Esophagus muscularis mucosa (tissue), 4 donors: ENCODE results near the gene MEG3. TPM values are rescaled to one million over a fixed set of nuclear protein-coding genes. Genes with fewer than 3 reads are reported as not detected.

Source experiments
- DNase-seq: peaks from one replicate; pipeline ENCODE4 v3.0.0-alpha.2; 2017; ENCODE audit errors: extremely low spot score
- H3K27ac ChIP-seq, 4 donors: fragments of 200-600 bp; sonication (generic); replicated peaks in 1 of 4; 1 replicate in 3 of 4; 2 replicates in 1 of 4; pipeline ENCODE4 v1.5.1; 2016 to 2019; ENCODE audit warnings: mild to moderate bottlenecking in 1 of 4
- H3K27me3 ChIP-seq, 4 donors: fragments of 200-600 bp; sonication (generic); one replicate each; pipeline versions ENCODE4 v1.5.1 to v1.6.0; 2016 to 2019
- H3K36me3 ChIP-seq, 4 donors: fragments of 200-600 bp; sonication (generic); one replicate each; pipeline ENCODE4 v1.5.1; 2016 to 2019
- H3K4me1 ChIP-seq, 4 donors: fragments of 200-600 bp; sonication (generic); one replicate each; pipeline ENCODE4 v1.5.1; 2016 to 2019
- H3K4me3 ChIP-seq, 4 donors: fragments of 200-600 bp; sonication (generic); 1 replicate in 2 of 4; 2 replicates in 2 of 4; pipeline ENCODE4 v1.5.1; 2016 to 2019; ENCODE audit warnings: mild to moderate bottlenecking in 4 of 4, moderate library complexity in 1 of 4
- H3K9me3 ChIP-seq, 4 donors: fragments of 200-600 bp; sonication (generic); 1 replicate in 3 of 4; 2 replicates in 1 of 4; pipeline ENCODE4 v1.5.1; 2016 to 2019
- EP300 ChIP-seq: sonication (generic); formaldehyde crosslinking; IDR thresholded peaks from one replicate; pipeline ENCODE4 v1.6.1; 2017; ENCODE audit warnings: antibody characterized with exemption
- POLR2A ChIP-seq: fragments of 450-650 bp; IDR thresholded peaks from one replicate; pipeline ENCODE4 v1.6.1; 2017; ENCODE audit warnings: antibody characterized with exemption, moderate library complexity, mild to moderate bottlenecking, low read depth
- POLR2AphosphoS5 ChIP-seq, 2 donors: sonication (generic); formaldehyde crosslinking; IDR thresholded peaks; one replicate each; pipeline ENCODE4 v1.6.1; 2017; ENCODE audit warnings: antibody characterized with exemption in 2 of 2
- WGBS: methylation state at CpG from one replicate; pipeline ENCODE4 v1.1.5; 2018; 5-methylcytosine and 5-hydroxymethylcytosine counted together
- intact Hi-C: fragments of 100-400 bp; cut with DNase I; formaldehyde crosslinking; loops from one replicate; pipeline ENCODE4 v1.15.1; 2023
- total RNA-seq, 4 donors: library from RNA; depleted of rRNA; stranded (reverse); fragments of >200 nt; gene quantifications; one replicate each; pipeline versions ENCODE4 v1.1.0 to v1.2.1, GENCODE V29; 2016
- TF ChIP-seq, protein P1 (sequence below), 3 experiments: fragments of 200-600 bp in 2 of 3; fragments of 450-650 bp in 1 of 3; sonication (generic) in 2 of 3; IDR thresholded peaks; one replicate each; pipeline ENCODE4 v1.5.1; 2017 to 2019; ENCODE audit warnings: antibody characterized with exemption in 3 of 3, mild to moderate bottlenecking in 2 of 3, moderate library complexity in 1 of 3

The MEG3 gene
- total RNA-seq, 4 donors from 2014 or later = 9.4 to 53.2 (median 22.1) TPM

DNA sequence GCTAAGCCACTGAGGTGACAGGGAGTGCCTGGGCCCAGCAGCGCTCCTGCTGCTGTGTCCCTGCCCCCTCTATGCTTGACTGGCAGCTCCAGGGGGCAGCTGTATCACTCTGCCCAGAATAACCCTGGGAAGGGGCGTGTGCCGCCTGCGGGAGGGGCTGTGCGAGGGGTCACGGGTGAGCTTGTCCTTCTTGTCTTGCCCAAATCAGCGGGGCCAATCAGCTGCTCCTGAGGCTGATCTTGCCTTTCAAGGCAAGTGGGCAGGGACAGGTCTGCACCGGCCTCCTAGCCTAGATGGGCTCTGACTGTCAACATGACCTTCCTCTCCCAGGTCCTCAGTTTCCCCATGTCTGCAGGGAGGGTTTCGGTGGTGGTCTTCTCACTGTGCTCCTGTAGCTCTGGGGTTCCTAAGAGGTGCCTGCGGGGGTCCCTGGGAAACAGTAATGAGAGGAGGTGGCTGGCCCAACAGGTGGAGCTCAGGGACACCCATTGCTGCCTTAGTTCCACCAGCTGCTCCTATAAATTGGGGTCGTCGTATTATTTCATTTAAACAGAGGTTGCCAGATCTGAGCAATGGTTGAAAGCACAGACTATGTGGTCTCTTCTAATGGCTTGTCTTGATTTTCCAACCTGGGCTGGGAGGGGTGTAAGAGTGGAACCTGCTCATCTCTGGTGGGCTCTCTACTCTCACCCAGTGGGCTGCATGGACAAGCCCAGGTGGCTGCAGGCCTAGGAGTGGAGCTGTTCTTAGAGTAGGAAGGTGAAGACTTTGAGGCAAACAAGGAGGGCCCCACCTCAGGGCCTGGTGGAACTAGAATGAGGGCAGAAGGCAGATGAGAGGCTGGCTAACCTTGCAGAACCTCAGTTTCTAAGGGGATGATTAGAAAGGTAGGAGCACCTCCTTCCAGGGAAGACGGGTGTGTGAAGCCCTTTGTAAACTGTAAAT, 65.9 kb downstream of the MEG3 start:
- Histone ChIP-seq H3K4me1 (peaks cover 0 to 4% (median 2%) of the 10 kb centered on the region in 4 donors), H3K4me3 (no peak overlapping the region), H3K27ac (no peak overlapping the region), H3K9me3 (no peaks in the 10 kb centered on the region), H3K36me3 (no peaks in the 10 kb centered on the region), H3K27me3 (peaks cover 0 to 45% (median 0%) of the 10 kb centered on the region in 4 donors)
- TF ChIP-seq, protein P1, sequence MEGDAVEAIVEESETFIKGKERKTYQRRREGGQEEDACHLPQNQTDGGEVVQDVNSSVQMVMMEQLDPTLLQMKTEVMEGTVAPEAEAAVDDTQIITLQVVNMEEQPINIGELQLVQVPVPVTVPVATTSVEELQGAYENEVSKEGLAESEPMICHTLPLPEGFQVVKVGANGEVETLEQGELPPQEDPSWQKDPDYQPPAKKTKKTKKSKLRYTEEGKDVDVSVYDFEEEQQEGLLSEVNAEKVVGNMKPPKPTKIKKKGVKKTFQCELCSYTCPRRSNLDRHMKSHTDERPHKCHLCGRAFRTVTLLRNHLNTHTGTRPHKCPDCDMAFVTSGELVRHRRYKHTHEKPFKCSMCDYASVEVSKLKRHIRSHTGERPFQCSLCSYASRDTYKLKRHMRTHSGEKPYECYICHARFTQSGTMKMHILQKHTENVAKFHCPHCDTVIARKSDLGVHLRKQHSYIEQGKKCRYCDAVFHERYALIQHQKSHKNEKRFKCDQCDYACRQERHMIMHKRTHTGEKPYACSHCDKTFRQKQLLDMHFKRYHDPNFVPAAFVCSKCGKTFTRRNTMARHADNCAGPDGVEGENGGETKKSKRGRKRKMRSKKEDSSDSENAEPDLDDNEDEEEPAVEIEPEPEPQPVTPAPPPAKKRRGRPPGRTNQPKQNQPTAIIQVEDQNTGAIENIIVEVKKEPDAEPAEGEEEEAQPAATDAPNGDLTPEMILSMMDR (IDR thresholded peaks at IDR 0.05) = no peak
- TF ChIP-seq EP300 (no peak), POLR2AphosphoS5 (IDR thresholded peaks at IDR 0.05) (no peak), POLR2A (no peak)
- 94% methylated on average over 11 of the region's 13 CpGs for WGBS
- DNase-seq = no peak
- intact Hi-C loops = no loop called here

DNA sequence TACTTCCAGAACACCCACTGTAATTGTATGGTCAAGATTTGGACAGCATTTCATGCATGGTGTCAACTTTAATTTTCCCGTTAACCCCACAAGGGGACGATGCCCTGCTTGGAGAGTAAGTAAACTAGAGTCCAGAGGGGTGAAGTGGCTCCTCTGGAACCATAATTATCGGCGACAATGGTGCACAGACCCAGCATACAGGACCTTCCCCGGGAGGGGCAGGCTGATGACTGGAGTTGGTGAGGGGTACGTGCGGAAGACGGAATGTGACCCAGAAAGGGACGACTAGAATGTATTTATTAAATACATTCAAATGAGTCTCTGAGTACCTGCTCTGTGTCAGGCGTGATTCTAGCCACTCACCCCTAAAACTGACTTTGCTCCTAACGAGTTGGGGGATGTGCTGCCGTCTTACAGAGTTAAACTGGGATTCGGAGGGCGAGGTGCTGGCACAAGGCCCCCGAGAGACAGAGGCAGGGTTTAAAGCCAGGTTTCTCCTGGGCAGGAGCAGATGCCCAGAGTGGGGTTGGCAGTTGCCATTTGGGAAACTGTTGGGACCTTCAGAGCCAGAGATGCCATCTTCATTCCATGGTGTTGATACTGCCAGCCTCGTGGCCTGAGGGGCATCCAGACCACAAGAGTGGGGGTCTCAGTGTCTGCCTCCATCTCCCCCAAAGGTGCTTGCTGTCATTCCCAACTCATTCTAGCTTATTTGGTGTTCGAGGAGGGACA, 66.7 kb downstream of the MEG3 start:
- TF ChIP-seq POLR2AphosphoS5 (IDR thresholded peaks at IDR 0.05) (no peak), EP300 (no peak), POLR2A (no peak)
- TF ChIP-seq, protein P1 (IDR thresholded peaks at IDR 0.05) = no peak
- Histone ChIP-seq H3K36me3 (no peaks in the 10 kb centered on the region), H3K4me1 (peaks cover 0 to 3% (median 0%) of the 10 kb centered on the region in 4 donors), H3K27ac (no peak overlapping the region), H3K9me3 (no peaks in the 10 kb centered on the region), H3K4me3 (no peak overlapping the region), H3K27me3 (peaks cover 0 to 47% (median 0%) of the 10 kb centered on the region in 4 donors)
- WGBS = 85% methylated on average over 17 of the region's 17 CpGs
- no peak for DNase-seq
- intact Hi-C loops = no loop called here

DNA sequence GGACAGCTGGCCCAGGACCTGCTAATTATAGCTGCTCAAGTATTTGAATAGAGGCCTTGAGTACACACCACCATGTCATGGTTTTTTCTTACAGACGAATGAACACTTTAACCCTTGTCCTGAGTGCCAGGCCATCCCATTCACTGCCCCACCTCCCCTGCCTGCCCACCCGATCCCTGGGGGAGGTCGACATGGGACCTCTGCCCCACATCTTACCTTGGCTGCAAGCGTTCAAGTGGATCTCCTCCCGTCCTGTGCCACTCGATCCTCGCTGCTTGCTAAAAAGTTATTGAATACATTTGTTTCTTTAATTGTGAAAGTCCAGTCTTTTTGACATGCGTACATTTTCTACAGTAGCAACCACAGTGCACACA, 67.3 kb downstream of the MEG3 start:
- 89% methylated on average over 8 of the region's 8 CpGs for WGBS
- H3K36me3 ChIP-seq = no peaks in the 10 kb centered on the region
- no peak overlapping the region for H3K4me3 ChIP-seq
- no peak overlapping the region for H3K27ac ChIP-seq
- TF ChIP-seq POLR2AphosphoS5 (IDR thresholded peaks at IDR 0.05) (no peak), EP300 (no peak)
- H3K27me3 ChIP-seq = peaks cover 0 to 49% (median 0%) of the 10 kb centered on the region in 4 donors
- intact Hi-C loops = no loop called here
- no peak for DNase-seq
- peaks cover 0 to 2% (median 0%) of the 10 kb centered on the region in 4 donors for H3K4me1 ChIP-seq
- no peaks in the 10 kb centered on the region for H3K9me3 ChIP-seq

DNA sequence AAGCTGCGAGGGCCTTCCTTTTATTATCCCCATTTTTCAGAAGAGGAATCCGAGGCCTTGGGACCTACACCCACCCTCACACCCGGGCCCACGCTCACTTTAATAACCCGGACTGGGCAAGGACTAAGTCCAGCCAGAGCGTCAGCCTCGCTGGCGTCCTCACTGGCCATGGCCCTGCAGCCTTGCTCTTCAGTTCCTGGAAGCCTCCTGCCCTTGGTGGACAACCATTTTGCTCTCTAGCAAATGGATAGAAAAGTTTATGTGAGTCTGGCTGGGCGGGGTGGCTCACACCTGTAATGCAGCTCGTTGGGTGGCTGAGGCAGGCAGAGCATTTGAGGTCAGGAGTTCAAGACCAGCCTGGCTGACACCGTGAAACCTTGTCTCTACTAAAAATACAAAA, 67.8 kb downstream of the MEG3 start:
- Histone ChIP-seq H3K4me1 (peaks cover 0 to 7% (median 2%) of the 10 kb centered on the region in 4 donors), H3K4me3 (no peak overlapping the region), H3K27ac (no peak overlapping the region), H3K9me3 (no peaks in the 10 kb centered on the region), H3K27me3 (peaks cover 0 to 54% (median 0%) of the 10 kb centered on the region in 4 donors), H3K36me3 (no peaks in the 10 kb centered on the region)
- TF ChIP-seq POLR2AphosphoS5 (IDR thresholded peaks at IDR 0.05) (no peak), POLR2A (no peak), EP300 (no peak)
- TF ChIP-seq, protein P1 (IDR thresholded peaks at IDR 0.05) = no peak
- DNase-seq = no peak
- WGBS = 96% methylated on average over 11 of the region's 11 CpGs
- intact Hi-C loops = no loop called here

DNA sequence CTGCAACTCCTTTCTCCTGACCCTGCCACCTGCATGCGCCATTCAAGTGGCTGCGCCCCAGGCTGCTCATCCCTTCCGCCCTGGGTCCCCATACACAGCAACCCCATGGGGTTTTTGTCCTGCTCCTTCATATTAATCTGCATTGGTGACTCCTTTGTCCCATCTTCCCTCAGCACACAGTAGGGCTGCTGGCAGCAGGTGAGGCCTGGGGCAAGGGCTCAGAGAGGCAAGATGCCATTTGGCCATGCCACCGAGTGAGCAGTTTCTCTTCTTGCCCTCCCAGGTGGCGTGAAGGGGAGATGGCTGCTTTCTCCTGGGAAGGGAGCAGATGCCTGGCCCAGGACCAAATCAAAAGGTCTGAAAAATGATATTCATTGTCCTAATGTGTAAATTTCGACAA, 68.5 kb downstream of the MEG3 start:
- Histone ChIP-seq H3K27ac (no peak overlapping the region), H3K27me3 (peaks cover 0 to 61% (median 0%) of the 10 kb centered on the region in 4 donors), H3K9me3 (no peaks in the 10 kb centered on the region), H3K36me3 (no peaks in the 10 kb centered on the region), H3K4me1 (peaks cover 3 to 13% (median 8%) of the 10 kb centered on the region in 4 donors), H3K4me3 (no peak overlapping the region)
- no peak for DNase-seq
- 87% methylated on average over 6 of the region's 6 CpGs for WGBS
- intact Hi-C loops = no loop called here
- TF ChIP-seq POLR2AphosphoS5 (IDR thresholded peaks at IDR 0.05) (no peak), EP300 (no peak), POLR2A (no peak)
